ENCODE measurements around the gene PCDHGB4. TPM values are rescaled to one million over a fixed set of nuclear protein-coding genes. Genes with fewer than 3 reads are reported as not detected.

PCDHGB4 gene
- total and polyA plus RNA-seq, 2 of the 4 experiments (the other 2 are of a cell fraction) = 10.0 to 17.6 TPM

- 17% methylated on average over 10 of the region's 29 CpGs; no CpG with 5 or more reads in 1 of the 2 experiments for WGBS, 2 experiments (ENCODE audit: extremely low coverage in 2 of 2, insufficient read length in 1 of 2)
- BruUV-seq (replicated peaks) = no TSS peak
- peak within 1 kb of the TSS; percentile 82 for H2AFZ ChIP-seq (replicated peaks; ENCODE audit: low read length, poor library complexity)
- H3K56ac ChIP-seq (ENCODE audit: extremely low read depth, insufficient read depth, low read length) = no peak within 1 kb of the TSS
- H2BK20ac ChIP-seq (ENCODE audit: low read depth, low read length) = no peak within 1 kb of the TSS
- in situ Hi-C loops (cut with MboI; ENCODE audit: low sequenced_read_pairs) = no loop called here
- H4K8ac ChIP-seq (ENCODE audit: low read depth in 2 of 2, low read length in 2 of 2) = no peak within 1 kb of the TSS
- no peak within 1 kb of the TSS for H2AK9ac ChIP-seq (replicated peaks; ENCODE audit: low read depth, low read length, poor library complexity)
- H3K4me2 ChIP-seq (ENCODE audit: low read depth, low read length) = peak within 1 kb of the TSS; percentile 85
- peak within 1 kb of the TSS; percentile 76 for H3K4me3 ChIP-seq (ENCODE audit: insufficient read depth, low read depth, low read length)
- H3K18ac ChIP-seq (ENCODE audit: low read depth, low read length) = peak within 1 kb of the TSS; percentile 13; the same call in 1 of the 2 replicates
- dilution Hi-C loops (cut with HindIII; ENCODE audit: low sequenced_read_pairs, unreplicated experiment) = no loop called here
- ChIA-PET CTCF (no interaction called here), POLR2A (ENCODE audit: unreplicated experiment) (no interaction called here)
- H2AK5ac ChIP-seq (ENCODE audit: low read depth, low read length) = no peak within 1 kb of the TSS
- H2BK15ac ChIP-seq (ENCODE audit: low read depth, low read length) = no peak within 1 kb of the TSS
- H3K23ac ChIP-seq (ENCODE audit: low read depth, low read length) = no peak within 1 kb of the TSS
- no peak within 1 kb of the TSS for H3K14ac ChIP-seq (replicated peaks; ENCODE audit: low read depth, low read length)
- no peaks in the 10 kb centered on the region for H3K79me1 ChIP-seq (ENCODE audit: low read depth in 1 of 2, low read length in 2 of 2)
- intact Hi-C loops (cut with micrococcal nuclease) = no loop called here
- peak within 1 kb of the TSS; percentile 87; the same call in 1 of the 2 replicates for H4K5ac ChIP-seq (ENCODE audit: low read depth, low read length)
- H4K20me1 ChIP-seq (ENCODE audit: insufficient read depth, low read length) = no peaks in the 10 kb centered on the region
- peaks cover 55% of the 10 kb centered on the region for H3K9me3 ChIP-seq (ENCODE audit: control insufficient read depth, insufficient read depth, low read length)
- peaks cover 5% of the 10 kb centered on the region; the same call in 1 of the 2 replicates for H3K36me3 ChIP-seq (ENCODE audit: control insufficient read depth, insufficient read depth, low read length)
- 0 out of 2 replicates have a peak within 1 kb of the TSS, but pooled peaks have one; percentile 19 for H3K9ac ChIP-seq (ENCODE audit: low read depth, low read length)
- DNase-seq (peak; percentile 28), ATAC-seq (ENCODE audit: low read depth) (no peak; the same call in 1 of the 2 replicates)
- H3K4me1 ChIP-seq (ENCODE audit: control insufficient read depth, insufficient read depth, low read length) = no peaks in the 10 kb centered on the region
- H3K27ac ChIP-seq (ENCODE audit: insufficient read depth, low read length) = no peak within 1 kb of the TSS
- no peaks in the 10 kb centered on the region for H3K27me3 ChIP-seq (ENCODE audit: control insufficient read depth, insufficient read depth, low read length)
- H2BK5ac ChIP-seq (ENCODE audit: low read depth, low read length, poor library complexity, severe bottlenecking) = no peak within 1 kb of the TSS
- H4K91ac ChIP-seq (ENCODE audit: insufficient read depth, low read depth, low read length) = no peak within 1 kb of the TSS
- no peak for TF ChIP-seq MAFK (IDR thresholded peaks at IDR 0.05; ENCODE audit: low read depth, low read length)
- TF ChIP-seq MAZ (IDR thresholded peaks at IDR 0.05; ENCODE audit: borderline replicate concordance, low read depth, low read length) = no peak
- no peak for TF ChIP-seq CHD1 (IDR thresholded peaks at IDR 0.05; ENCODE audit: low read depth, low read length)
- no peak for TF ChIP-seq FOS (IDR thresholded peaks at IDR 0.05; ENCODE audit: low read depth, low read length)
- no peak for TF ChIP-seq MXI1 (IDR thresholded peaks at IDR 0.05; ENCODE audit: borderline replicate concordance, low read depth, low read length)
- no peak for TF ChIP-seq POLR2A (IDR thresholded peaks at IDR 0.05; ENCODE audit: low read depth, low read length)
- peak; percentile 63 for TF ChIP-seq CTCF (conservative IDR thresholded peaks at IDR 0.05; ENCODE audit: low read depth, low read length)
- peak; percentile 36 for TF ChIP-seq RAD21 (IDR thresholded peaks at IDR 0.05; ENCODE audit: low read length)
- TF ChIP-seq USF2 (IDR thresholded peaks at IDR 0.05; ENCODE audit: low read depth, low read length) = no peak
- no peak within 1 kb of the TSS for H2BK120ac ChIP-seq (ENCODE audit: low read depth, low read length)
- H3K9me1 ChIP-seq (ENCODE audit: insufficient read depth, low read length) = no peaks in the 10 kb centered on the region
- H3K4ac ChIP-seq (ENCODE audit: low read depth, low read length) = no peak within 1 kb of the TSS
Measured at GRCh38 chr5:141354900-141355469, 32.5 kb upstream of the PCDHGB4 start, which contains the start of gene PCDHGA4. Gene PCDHGA4, plus strand, starts transcription at chr5:141355021. Its CDS starts 87 bp downstream, at chr5:141355108.
